Neural cell (in vitro differentiated cells): ENCODE measurements around the gene RPL31. TPM values are rescaled to one million over a fixed set of nuclear protein-coding genes. Genes with fewer than 3 reads are reported as not detected.

Experiments
- H2AFZ ChIP-seq: fragments of 200-600, 300-800 bp; sonication (generic), shearing (Covaris generic); 2 replicates; pipeline ENCODE4 v1.6.0; 2014; ENCODE audit warnings: low read depth, mild to moderate bottlenecking, antibody characterized with exemption, low read length, moderate library complexity
- H3F3A ChIP-seq: fragments of 200-600 bp; shearing (Covaris generic); 2 replicates; pipeline ENCODE4 v1.6.1; 2016; ENCODE audit warnings: mild to moderate bottlenecking, moderate library complexity, mixed read lengths, antibody characterized with exemption, low read length; ENCODE audit not compliant: insufficient read depth, poor library complexity, severe bottlenecking
- H3K27ac ChIP-seq: fragments of 200-600, 300-800 bp; sonication (generic), shearing (Covaris generic); 2 replicates; pipeline ENCODE4 v1.5.1; 2014; ENCODE audit warnings: mild to moderate bottlenecking, low read length, moderate library complexity
- H3K27me3 ChIP-seq: fragments of 300-800, 200-600 bp; sonication (generic), shearing (Covaris generic); 2 replicates; pipeline ENCODE4 v1.6.0; 2014; ENCODE audit warnings: mild to moderate bottlenecking, low read depth, low read length, moderate library complexity; ENCODE audit not compliant: insufficient read depth
- H3K36me3 ChIP-seq: fragments of 300-800, 200-600 bp; sonication (generic), shearing (Covaris generic); 2 replicates; pipeline ENCODE4 v1.5.1; 2014; ENCODE audit warnings: mild to moderate bottlenecking, antibody characterized with exemption, low read length, moderate library complexity; ENCODE audit not compliant: insufficient read depth
- H3K4me2 ChIP-seq: fragments of 300-800, 200-600 bp; sonication (generic), shearing (Covaris generic); 2 replicates; pipeline ENCODE4 v1.6.0; 2014; ENCODE audit warnings: mild to moderate bottlenecking, low read length
- H3K4me3 ChIP-seq: fragments of 300-800, 200-600 bp; sonication (generic), shearing (Covaris generic); 2 replicates; pipeline ENCODE4 v1.5.1; 2014; ENCODE audit warnings: mild to moderate bottlenecking, low read length, moderate library complexity
- H3K79me2 ChIP-seq: fragments of 200-600 bp; shearing (Covaris generic); replicated peaks from 2 replicates; pipeline ENCODE4 v1.6.0; 2014; ENCODE audit warnings: mild to moderate bottlenecking, low read length, moderate library complexity; ENCODE audit not compliant: insufficient read depth
- H3K9ac ChIP-seq: fragments of 300-800, 200-600 bp; sonication (generic), shearing (Covaris generic); 2 replicates; pipeline ENCODE4 v1.6.1; 2016; ENCODE audit warnings: mild to moderate bottlenecking, low read length, mixed read lengths
- H3K9me2 ChIP-seq: fragments of 200-600 bp; shearing (Covaris generic); 2 replicates; pipeline ENCODE4 v1.6.1; 2016; ENCODE audit warnings: mild to moderate bottlenecking, low read length, mixed read lengths; ENCODE audit not compliant: insufficient read depth
- H3K9me3 ChIP-seq: fragments of 200-600, 300-800 bp; sonication (generic), shearing (Covaris generic); 2 replicates; pipeline ENCODE4 v1.6.1; 2016; ENCODE audit warnings: mild to moderate bottlenecking, mixed run types, low read length, moderate library complexity, mixed read lengths
- H4K20me1 ChIP-seq: fragments of 200-600 bp; shearing (Covaris generic); 2 replicates; pipeline ENCODE4 v1.6.1; 2016; ENCODE audit warnings: mild to moderate bottlenecking, mixed run types; ENCODE audit not compliant: insufficient read depth
- EP300 ChIP-seq: fragments of 450-650 bp; conservative IDR thresholded peaks from 2 replicates; pipeline ENCODE4 v1.6.1; 2014; ENCODE audit warnings: antibody characterized with exemption, mild to moderate bottlenecking, moderate library complexity; ENCODE audit not compliant: poor library complexity, severe bottlenecking
- EZH2 ChIP-seq: fragments of 200-600, 300-800 bp; shearing (Covaris generic), sonication (generic); IDR thresholded peaks from 2 replicates; pipeline ENCODE4 v1.6.1; 2014; ENCODE audit warnings: antibody characterized with exemption, low read length, borderline replicate concordance, mild to moderate bottlenecking; ENCODE audit not compliant: insufficient read depth, poor library complexity, severe bottlenecking
- MXI1 ChIP-seq: fragments of 450-650 bp; conservative IDR thresholded peaks from 2 replicates; pipeline ENCODE4 v1.6.1; 2014; ENCODE audit warnings: antibody characterized with exemption, mild to moderate bottlenecking; ENCODE audit not compliant: poor library complexity, severe bottlenecking
- POLR2AphosphoS5 ChIP-seq: IDR thresholded peaks from 2 replicates; pipeline ENCODE4 v1.6.1; 2012
- RAD21 ChIP-seq: fragments of 450-650 bp; conservative IDR thresholded peaks from 2 replicates; pipeline ENCODE4 v1.6.1; 2014; ENCODE audit warnings: antibody characterized with exemption, mild to moderate bottlenecking, moderate library complexity
- REST ChIP-seq: IDR thresholded peaks from 2 replicates; pipeline ENCODE4 v1.6.1; 2012; ENCODE audit warnings: borderline replicate concordance
- SMC3 ChIP-seq: fragments of 450-650 bp; conservative IDR thresholded peaks from 2 replicates; pipeline ENCODE4 v1.6.1; 2014; ENCODE audit warnings: antibody characterized with exemption, mild to moderate bottlenecking, moderate library complexity; ENCODE audit not compliant: poor library complexity
- TAF1 ChIP-seq: IDR thresholded peaks from 2 replicates; pipeline ENCODE4 v1.6.1; 2012; ENCODE audit warnings: low read depth
- polyA plus RNA-seq: library from polyadenylated mRNA; depleted of rRNA; stranded (reverse); fragments of >200 nt; gene quantifications from 2 replicates; pipeline ENCODE4 v1.2.3, GENCODE V29; 2014
- TF ChIP-seq, protein P1 (sequence below): fragments of 450-650 bp; IDR thresholded peaks from 2 replicates; pipeline ENCODE4 v1.5.1; 2014; ENCODE audit warnings: antibody characterized with exemption, mild to moderate bottlenecking, moderate library complexity; ENCODE audit not compliant: poor library complexity, severe bottlenecking

The RPL31 gene
- polyA plus RNA-seq, 1 donor from 2014 or later = 1,555 TPM

- H3K4me2 ChIP-seq = no peak overlapping the region
Observed at GRCh38 chr2:100977511-100977910, 24.6 kb upstream of the RPL31 start.

GRCh38 chr2:100978582-100979191 lies 23.4 kb upstream of the RPL31 start:
- no peaks in the 10 kb centered on the region for H4K20me1 ChIP-seq
- no peaks in the 10 kb centered on the region for H3K27me3 ChIP-seq
- no peaks in the 10 kb centered on the region for H3K9me2 ChIP-seq
- H2AFZ ChIP-seq = no peak overlapping the region
- TF ChIP-seq RAD21 = no peak
- TF ChIP-seq REST = no peak
- no peak for TF ChIP-seq MXI1
- TF ChIP-seq POLR2AphosphoS5 = no peak
- TF ChIP-seq, protein P1, sequence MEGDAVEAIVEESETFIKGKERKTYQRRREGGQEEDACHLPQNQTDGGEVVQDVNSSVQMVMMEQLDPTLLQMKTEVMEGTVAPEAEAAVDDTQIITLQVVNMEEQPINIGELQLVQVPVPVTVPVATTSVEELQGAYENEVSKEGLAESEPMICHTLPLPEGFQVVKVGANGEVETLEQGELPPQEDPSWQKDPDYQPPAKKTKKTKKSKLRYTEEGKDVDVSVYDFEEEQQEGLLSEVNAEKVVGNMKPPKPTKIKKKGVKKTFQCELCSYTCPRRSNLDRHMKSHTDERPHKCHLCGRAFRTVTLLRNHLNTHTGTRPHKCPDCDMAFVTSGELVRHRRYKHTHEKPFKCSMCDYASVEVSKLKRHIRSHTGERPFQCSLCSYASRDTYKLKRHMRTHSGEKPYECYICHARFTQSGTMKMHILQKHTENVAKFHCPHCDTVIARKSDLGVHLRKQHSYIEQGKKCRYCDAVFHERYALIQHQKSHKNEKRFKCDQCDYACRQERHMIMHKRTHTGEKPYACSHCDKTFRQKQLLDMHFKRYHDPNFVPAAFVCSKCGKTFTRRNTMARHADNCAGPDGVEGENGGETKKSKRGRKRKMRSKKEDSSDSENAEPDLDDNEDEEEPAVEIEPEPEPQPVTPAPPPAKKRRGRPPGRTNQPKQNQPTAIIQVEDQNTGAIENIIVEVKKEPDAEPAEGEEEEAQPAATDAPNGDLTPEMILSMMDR = no peak
- TF ChIP-seq SMC3 = no peak
- TF ChIP-seq TAF1 = no peak
- no peak for TF ChIP-seq EP300
- TF ChIP-seq EZH2 = no peak
- H3K4me2 ChIP-seq = no peak overlapping the region
- no peaks in the 10 kb centered on the region for H3K36me3 ChIP-seq
- no peak overlapping the region for H3K4me3 ChIP-seq
- H3F3A ChIP-seq = no peaks in the 10 kb centered on the region
- H3K79me2 ChIP-seq = no peaks in the 10 kb centered on the region
- no peak overlapping the region for H3K27ac ChIP-seq
- H3K9me3 ChIP-seq = no peaks in the 10 kb centered on the region
- H3K9ac ChIP-seq = no peak overlapping the region

More at GRCh38 chr2:100977511-100977910, 24.6 kb upstream of the RPL31 start:
- TF ChIP-seq EP300 (no peak), EZH2 (no peak), SMC3 (no peak)
- TF ChIP-seq, protein P1 = no peak
- no peaks in the 10 kb centered on the region for H3K79me2 ChIP-seq
- H3K4me3 ChIP-seq = no peak overlapping the region
- no peaks in the 10 kb centered on the region for H4K20me1 ChIP-seq
- no peaks in the 10 kb centered on the region for H3F3A ChIP-seq
- H3K27me3 ChIP-seq = no peaks in the 10 kb centered on the region
- H3K36me3 ChIP-seq = no peaks in the 10 kb centered on the region
- no peak overlapping the region for H2AFZ ChIP-seq
- H3K9me3 ChIP-seq = no peaks in the 10 kb centered on the region
- no peaks in the 10 kb centered on the region for H3K9me2 ChIP-seq
- H3K9ac ChIP-seq = no peak overlapping the region
- no peak overlapping the region for H3K27ac ChIP-seq
